GM19193 (cell line): Measurements from ENCODE around the gene KLHL29.

Experiments
- POLR2A ChIP-seq: IDR thresholded peaks from 4 replicates; pipeline ENCODE4 v1.6.1; 2011; ENCODE audit not compliant: insufficient read depth, insufficient read length; ENCODE audit errors: extremely low read depth

KLHL29 gene

DNA sequence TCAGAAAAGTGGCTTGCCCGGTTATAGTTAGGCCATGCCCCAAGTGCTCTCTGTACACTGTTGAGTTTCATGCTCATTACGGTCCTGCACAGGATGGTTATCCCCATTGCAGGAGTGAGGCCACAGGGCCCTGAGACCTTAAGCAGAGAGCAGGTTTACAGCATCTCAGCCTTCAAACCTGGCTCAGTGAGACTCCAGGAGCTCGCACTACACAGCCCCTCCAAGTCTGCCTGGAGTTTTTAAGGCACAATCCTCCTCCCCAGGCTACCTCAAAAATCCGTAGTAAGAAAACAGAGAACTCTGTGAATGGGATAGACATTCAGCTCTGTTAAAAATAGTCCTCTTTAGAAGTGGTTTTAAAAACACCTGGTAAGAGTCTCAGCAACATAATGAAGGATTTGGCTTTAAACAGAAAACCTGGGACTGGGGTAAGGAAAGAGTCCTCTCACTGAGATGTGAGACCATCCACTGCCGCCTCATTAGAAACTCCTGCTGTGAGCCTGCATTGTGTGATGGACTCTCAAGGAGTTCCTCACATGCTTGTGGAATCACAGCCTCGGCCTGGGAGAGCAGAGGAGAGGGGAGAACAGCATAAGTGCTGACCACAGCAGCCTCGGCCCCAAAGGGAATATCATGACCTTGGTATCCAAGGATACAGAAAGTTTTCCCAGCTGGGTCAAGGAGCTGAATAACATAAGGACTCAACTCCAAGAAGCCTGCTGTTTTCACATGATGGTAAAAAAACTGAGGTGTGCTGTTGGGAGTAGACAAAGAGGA is 327.2 kb downstream of the KLHL29 start:
- no peak for TF ChIP-seq POLR2A

DNA sequence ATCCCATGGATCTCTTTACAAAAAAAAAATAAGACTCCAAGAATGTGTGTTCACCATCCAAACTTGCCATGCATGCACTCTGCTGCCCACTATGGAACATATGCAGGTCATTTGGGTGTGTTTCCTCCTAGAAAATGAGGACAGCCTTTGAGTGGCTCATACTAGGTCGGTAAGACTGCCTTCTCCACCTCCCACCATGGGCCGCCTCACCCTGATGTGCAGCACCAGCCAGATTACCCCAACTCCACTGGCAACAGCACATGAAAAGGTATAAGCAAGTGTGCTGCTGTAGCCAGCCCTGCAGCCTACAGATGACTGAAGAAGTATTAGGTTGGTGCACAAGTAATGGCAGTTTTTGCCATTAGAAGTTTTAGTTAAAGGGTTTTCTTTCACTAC is 327.8 kb downstream of the KLHL29 start:
- no peak for TF ChIP-seq POLR2A

DNA sequence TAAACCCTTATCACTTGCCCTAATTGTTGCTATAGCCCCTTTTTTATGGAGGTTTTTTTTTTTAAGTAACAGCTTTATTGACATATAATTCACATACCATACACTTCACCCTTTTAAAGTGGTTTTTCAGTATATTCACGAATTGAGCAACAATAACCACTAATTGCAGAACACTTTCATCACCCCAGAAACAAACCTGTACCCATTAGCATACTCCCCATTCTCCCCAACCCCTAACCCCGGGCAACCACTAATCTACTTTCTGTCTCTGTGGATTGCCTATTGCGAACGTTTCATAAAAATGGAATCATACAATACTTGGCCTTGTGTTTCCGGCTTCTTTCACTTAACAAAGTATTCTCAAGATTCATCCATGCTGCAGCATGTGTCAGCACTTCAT is 328.4 kb downstream of the KLHL29 start:
- no peak for TF ChIP-seq POLR2A

DNA sequence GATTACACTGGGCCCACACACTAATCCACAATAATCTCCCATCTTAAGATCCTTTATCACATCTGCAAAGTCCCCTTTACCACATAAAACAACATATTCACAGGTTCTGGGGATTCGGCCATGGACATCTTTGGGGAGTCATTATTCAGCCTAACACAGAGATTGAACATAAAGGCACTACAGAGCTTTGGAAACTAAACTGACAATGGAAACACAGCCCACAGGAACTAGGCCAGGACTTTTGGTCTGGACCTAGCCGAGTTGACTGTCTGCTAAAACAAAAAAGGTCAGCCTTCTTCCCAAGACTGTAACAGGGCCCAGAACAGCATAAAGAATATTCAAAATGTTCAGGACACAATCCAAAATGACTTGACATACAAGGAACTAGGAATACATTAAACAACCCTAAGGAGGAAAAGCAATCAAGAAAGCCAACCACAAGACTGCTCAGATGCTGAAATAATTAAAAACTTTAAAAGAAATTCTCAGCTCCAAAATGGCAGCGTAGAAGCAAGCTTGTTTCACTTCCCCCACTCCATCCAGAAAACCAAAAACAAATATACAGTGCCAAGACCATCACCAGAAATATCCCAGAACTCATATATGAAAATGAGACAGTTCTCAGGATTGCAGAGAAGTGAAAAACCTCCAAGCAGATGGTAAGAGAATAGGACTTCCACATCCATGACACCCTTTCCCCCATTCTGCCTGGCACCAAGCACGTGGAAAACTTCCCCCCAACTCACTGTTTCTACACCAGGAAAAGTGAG is 334.1 kb downstream of the KLHL29 start:
- TF ChIP-seq POLR2A = no peak

DNA sequence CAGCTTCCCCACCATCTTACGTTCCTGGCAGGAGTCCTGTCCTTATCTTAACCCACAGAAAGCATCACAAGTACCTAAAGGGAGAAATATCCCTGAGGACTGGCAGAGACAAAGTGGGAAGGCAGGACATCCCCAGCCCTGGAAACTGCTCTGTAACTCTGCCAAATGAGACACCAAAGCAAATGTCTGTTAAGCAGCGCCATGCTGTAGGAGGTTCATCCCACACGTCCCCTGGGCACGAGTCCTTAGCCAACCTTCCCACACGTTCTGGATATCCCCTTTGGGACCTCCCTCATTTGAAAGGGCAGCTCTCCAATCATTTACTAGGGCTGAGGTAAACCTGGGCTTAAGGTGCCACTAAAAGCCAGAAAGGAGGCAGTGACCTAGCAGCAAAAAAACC is 334.7 kb downstream of the KLHL29 start:
- no peak for TF ChIP-seq POLR2A

DNA sequence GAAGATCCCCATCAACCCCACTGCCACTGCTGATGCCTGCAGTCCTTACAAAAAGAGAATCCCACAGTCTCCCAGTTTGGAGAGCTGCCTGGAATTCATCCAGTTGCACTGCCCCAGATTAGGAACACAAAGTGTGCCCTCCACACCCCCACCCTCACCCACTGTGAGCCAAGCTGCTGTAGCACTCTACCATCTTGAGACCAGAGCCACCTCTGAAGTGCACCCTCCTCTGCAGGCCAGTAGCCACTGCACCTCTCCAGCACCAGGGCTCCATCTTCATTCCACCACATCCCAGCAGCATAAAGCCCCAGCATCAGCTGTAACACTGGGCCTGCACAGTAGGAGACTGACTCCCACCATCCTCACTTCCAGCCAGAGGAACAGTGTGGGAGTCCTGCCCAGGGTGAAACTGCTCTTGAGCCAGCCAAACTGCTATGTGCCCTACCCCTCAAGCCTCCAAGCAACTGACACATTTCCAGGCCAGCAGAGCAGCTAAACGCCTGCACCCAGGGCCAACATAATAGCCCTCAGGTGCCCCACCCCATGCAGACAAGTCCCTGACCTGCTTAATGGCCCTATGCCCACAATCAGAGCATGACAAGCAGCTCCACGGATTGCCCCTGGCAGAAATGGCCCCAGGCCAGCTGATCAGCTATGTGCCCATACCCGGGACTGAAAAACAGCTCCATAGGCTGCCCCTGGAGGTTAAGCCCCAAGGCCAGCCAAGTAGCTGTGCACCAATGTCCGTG is 335.9 kb downstream of the KLHL29 start:
- no peak for TF ChIP-seq POLR2A

DNA sequence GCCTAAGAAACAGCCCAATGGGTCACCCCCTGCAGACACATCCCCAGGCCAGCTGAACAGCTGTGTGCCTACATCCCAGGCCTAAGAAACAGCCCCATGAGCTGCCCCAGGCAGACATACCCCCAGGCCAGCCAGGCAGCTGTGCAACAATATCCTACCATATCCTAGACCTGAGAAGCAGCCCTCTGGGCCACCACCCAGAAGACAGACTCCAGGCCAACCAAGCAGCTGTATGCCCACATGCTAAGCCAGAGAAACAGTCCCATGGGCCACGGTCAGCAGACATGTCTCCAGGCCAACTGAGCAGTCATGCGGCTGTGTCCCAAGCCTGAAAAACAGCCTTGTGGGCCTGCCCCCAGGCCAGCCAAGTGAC is 336.5 kb downstream of the KLHL29 start:
- TF ChIP-seq POLR2A = no peak

DNA sequence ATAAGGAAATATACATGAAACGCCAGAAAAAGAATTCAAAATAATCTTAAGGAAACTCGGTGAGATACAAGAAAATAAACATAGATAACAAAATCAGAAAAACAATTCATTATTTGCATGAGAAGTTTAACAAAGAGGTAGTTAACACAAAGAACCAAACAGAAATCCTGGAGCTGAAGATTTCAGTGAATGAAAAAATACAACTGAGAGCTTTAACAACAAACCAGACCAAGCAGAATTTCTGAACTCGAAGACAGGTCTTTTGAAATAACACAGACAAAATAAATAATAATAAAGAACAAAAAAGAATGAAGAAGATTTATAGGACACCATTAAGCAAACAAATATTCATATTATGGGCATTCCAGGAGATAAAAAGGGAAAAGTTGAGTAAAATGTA is 337.3 kb downstream of the KLHL29 start:
- no peak for TF ChIP-seq POLR2A

DNA sequence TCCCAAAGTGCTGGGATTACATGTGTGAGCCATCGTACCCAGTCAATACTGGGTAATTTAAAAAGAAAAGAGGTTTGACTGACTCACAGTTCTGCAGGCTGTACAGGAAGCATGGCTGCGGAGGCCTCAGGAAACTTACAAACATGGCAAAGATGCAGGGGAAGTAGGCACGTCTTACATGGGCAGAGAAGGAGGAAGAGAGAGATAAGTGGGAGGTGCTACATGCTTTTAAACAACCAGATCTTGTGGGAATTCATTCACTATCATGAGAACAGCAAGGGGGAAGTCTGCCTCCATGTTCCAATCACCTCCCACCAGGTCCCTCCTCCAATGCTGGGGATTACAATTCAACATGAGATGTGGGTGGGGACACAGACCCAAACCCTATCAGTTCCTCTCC is 349.4 kb downstream of the KLHL29 start:
- no peak for TF ChIP-seq POLR2A

DNA sequence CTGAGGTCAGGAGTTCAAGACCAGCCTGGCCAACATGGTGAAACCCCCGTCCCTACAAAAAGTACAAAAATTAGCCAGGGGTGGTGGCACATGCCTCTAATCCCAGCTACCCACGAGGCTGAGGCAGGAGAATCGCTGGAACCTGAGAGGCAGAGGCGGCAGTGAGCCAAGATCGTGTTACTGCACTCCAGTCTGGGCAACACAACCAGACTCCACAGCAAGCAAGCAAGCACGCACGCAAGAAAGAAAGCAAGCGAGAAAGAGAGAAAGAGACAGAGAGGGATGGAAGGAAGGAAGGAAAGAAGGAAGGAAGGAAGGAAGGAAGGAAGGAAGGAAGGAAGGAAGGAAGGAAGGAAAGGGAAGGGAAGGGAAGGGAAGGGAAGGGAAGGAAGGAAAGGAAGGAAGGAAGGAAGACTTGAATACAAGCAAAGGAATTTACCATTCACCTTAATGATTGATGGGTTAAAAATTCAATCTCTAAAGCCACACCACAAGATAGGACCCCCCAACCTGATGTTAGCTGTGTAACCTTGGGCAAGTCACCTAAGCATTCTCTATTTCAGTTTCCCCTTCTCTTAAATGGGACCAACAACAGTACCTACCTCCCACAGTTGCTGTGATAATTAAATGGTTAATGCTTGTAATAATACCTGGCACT is 360.2 kb downstream of the KLHL29 start:
- no peak for TF ChIP-seq POLR2A

DNA sequence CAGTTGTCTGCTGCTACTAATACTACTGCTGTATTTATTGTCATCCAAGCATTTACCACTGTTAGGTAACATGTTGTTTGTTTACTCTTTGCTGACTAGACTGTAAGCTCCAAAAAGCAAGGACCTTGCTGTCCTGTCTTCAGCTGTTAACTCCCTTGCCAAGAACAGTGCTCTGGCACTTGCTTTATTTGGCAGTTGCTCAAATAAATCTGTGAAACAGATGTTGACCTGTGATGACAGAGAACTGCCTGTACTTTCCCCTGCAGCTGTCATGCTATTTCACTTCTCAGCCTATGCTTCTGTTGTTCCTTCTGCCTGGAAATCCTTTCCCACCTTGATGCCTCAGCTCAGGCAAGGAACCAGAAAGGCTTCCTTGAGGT is 360.7 kb downstream of the KLHL29 start:
- TF ChIP-seq POLR2A = no peak

DNA sequence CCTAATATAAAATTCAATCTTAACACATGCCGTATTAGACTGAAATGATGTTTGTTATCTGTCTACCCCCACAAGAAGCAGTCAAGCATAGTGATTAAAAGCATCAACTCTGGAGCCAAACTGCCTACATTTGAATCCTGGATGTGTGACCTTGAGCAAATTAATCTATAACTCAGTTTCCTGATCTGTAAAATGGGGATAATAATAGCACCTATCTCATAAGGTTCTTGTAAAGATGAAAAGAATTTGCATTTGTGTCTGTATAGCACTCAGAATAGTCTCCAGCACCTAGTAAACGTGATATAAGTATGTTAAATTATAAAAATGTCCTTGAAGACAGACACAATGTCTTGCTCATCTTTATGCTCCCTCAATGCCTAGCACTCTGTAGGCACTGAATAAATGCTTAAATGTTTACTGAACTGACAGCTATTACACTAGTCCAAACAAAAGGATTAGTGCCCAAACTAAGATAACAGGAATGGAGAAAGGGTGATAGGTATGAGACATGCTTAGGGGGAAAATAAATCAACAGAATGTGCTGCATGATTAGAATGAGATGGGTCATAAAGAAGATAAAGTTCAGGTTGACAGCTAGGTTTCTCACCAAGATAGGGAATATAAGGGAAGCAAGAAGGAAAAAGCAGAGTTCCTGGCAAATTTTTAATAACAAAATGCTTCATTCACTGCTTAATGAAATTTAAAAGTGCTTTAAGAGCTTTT is 361.3 kb downstream of the KLHL29 start:
- no peak for TF ChIP-seq POLR2A

DNA sequence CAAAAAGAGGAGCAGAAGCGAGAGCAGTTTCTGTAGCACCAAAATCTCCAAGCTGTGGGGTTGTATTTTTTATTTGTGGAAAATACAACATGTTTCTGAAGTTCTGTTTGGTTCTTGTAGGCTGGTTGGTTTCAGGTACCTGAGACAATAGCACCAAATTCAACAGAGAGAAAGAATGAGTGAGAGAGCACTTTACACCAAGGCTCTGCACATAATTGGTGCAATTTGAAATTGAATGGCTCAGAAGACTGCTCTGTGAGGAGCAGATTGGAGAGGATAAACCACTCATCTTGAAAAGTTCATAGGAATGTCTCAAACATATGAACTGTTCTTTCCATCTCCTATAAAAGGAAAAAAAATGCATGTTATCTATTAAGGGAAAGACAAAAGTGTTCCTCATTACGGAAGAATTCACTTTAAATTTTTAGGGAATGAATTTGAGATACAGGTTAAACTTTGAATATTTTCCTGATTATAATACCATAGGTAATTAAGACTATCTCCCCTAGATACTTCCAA is 366.8 kb downstream of the KLHL29 start:
- TF ChIP-seq POLR2A = no peak

DNA sequence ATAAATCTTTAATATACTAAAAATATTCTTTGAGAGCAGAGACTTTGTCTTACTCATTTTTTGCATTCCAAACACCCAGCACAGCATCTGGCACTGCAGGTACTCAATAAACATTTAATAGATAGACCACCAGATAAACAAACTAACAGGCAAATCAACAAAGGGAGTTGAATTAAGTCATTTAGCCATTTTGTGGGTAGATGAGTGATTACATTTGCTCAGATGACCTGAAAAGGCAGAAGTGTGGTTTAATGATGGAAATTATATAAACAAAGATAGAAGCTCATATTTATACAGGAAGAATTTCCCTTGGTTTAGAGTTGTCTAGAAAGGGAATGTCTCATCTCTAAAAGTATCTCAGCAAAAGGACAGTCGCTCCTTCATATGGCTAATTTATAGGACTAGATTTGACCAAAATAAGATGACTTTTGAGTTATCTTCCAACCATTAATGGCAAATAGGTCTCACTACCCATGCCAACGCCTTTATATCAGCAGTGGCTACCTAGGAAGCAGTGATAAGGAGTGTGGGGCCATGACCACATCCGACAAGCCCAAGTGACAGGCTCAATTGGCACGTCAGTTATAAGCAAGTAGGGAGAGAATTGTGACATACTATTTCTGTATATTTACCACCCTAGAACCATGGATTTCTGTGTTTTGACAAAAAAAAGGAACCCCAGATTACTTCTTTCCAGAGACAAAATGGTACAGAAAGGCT is 368.5 kb downstream of the KLHL29 start:
- no peak for TF ChIP-seq POLR2A
